Keratinocyte (primary cell): ENCODE measurements around the gene OTUD6A.

Experiments used
- EZH2 ChIP-seq: IDR thresholded peaks from one replicate; pipeline ENCODE4 v1.6.1; 2012; ENCODE audit warnings: inconsistent platforms, mild to moderate bottlenecking, low read length, moderate library complexity
- TF ChIP-seq, protein P1 (sequence below), 3 experiments: IDR thresholded peaks in 1 of 3; conservative IDR thresholded peaks in 1 of 3; optimal IDR thresholded peaks in 1 of 3; 2 replicates in 2 of 3; 3 replicates in 1 of 3; pipeline versions ENCODE3 to v1.5.1; 2011; ENCODE audit warnings: low read length in 3 of 3, mild to moderate bottlenecking in 3 of 3, moderate library complexity in 2 of 3, control low read depth in 1 of 3, inconsistent platforms in 1 of 3; ENCODE audit not compliant: insufficient read depth in 2 of 3; ENCODE audit errors: extremely low read depth in 1 of 3

DNA sequence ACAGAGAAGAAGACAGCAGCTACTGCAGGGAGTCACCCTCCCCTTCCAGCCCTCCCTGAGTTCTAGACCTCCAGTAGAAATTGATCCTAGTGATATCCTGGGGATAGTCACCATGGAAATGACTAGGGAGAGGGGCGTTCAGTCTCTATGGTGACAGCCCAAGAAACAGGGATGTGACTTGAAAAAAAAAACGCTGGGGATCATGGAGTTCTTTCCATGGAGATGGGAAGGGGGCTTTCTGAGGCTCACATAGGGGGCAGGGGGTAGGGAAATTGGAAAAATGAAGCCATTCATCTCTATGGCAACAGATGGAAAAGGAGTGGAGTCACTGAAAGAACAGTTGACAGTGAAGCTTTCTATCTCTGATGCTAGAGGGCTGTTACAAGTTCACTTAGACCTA is 43.0 kb downstream of the OTUD6A start:
- TF ChIP-seq, protein P1, sequence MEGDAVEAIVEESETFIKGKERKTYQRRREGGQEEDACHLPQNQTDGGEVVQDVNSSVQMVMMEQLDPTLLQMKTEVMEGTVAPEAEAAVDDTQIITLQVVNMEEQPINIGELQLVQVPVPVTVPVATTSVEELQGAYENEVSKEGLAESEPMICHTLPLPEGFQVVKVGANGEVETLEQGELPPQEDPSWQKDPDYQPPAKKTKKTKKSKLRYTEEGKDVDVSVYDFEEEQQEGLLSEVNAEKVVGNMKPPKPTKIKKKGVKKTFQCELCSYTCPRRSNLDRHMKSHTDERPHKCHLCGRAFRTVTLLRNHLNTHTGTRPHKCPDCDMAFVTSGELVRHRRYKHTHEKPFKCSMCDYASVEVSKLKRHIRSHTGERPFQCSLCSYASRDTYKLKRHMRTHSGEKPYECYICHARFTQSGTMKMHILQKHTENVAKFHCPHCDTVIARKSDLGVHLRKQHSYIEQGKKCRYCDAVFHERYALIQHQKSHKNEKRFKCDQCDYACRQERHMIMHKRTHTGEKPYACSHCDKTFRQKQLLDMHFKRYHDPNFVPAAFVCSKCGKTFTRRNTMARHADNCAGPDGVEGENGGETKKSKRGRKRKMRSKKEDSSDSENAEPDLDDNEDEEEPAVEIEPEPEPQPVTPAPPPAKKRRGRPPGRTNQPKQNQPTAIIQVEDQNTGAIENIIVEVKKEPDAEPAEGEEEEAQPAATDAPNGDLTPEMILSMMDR (optimal IDR thresholded peaks at IDR 0.05 in 1 of 3, IDR thresholded peaks at IDR 0.05 in 1 of 3, conservative IDR thresholded peaks at IDR 0.05 in 1 of 3; ENCODE audit: extremely low read depth in 1 of 3, insufficient read depth in 2 of 3, low read length in 3 of 3) = no peak
- no peak for TF ChIP-seq EZH2
